ENCODE data around the gene PLXND1.

Gene PLXND1

GRCh38 chr3:129598000-129598381 lies 8.5 kb downstream of the PLXND1 start:
- Mint-ChIP-seq H3K36me3 (ENCODE audit: insufficient read depth) (peaks cover 9% of the 10 kb centered on the region), H3K9me3 (no peaks in the 10 kb centered on the region), H3K4me1 (ENCODE audit: low read depth in 2 of 2) (peaks cover 67 to 76% of the 10 kb centered on the region in 2 donors), H3K4me3 (peak overlapping the region in 1 of 2 donors; percentile 62), H3K27ac (no peak overlapping the region), H3K27me3 (no peaks in the 10 kb centered on the region)
- DNase-seq = no peak
- no peak for ATAC-seq (replicated peaks)

- no peaks in the 10 kb centered on the region for H3K9me3 Mint-ChIP-seq
Measured at GRCh38 chr3:129597087-129597999, 9.1 kb downstream of the PLXND1 start.

GRCh38 chr3:129596194-129597086 lies 10.0 kb downstream of the PLXND1 start:
- peak overlapping the region in 1 of 2 donors; percentile 62 for H3K4me3 Mint-ChIP-seq
- H3K27me3 Mint-ChIP-seq = no peaks in the 10 kb centered on the region
- H3K27ac Mint-ChIP-seq = peak overlapping the region in 1 of 2 donors; percentile 76
- DNase-seq (no peak), ATAC-seq (replicated peaks) (peak; percentile 40)
- H3K4me1 Mint-ChIP-seq (ENCODE audit: low read depth in 2 of 2) = peaks cover 66 to 73% of the 10 kb centered on the region in 2 donors
- no peaks in the 10 kb centered on the region for H3K9me3 Mint-ChIP-seq
- peaks cover 15% of the 10 kb centered on the region for H3K36me3 Mint-ChIP-seq (ENCODE audit: insufficient read depth)

More at GRCh38 chr3:129597087-129597999, 9.1 kb downstream of the PLXND1 start:
- peak overlapping the region in 1 of 2 donors; percentile 62 for H3K4me3 Mint-ChIP-seq
- peaks cover 9% of the 10 kb centered on the region for H3K36me3 Mint-ChIP-seq (ENCODE audit: insufficient read depth)
- H3K4me1 Mint-ChIP-seq (ENCODE audit: low read depth in 2 of 2) = peaks cover 65 to 72% of the 10 kb centered on the region in 2 donors
- peak overlapping the region in 1 of 2 donors; percentile 12 for H3K27ac Mint-ChIP-seq
- ATAC-seq (replicated peaks) (no peak), DNase-seq (no peak)
- no peaks in the 10 kb centered on the region for H3K27me3 Mint-ChIP-seq

GRCh38 chr3:129595544-129596193 lies 10.8 kb downstream of the PLXND1 start:
- Mint-ChIP-seq H3K9me3 (no peaks in the 10 kb centered on the region), H3K27me3 (no peaks in the 10 kb centered on the region), H3K4me1 (ENCODE audit: low read depth in 2 of 2) (peaks cover 62 to 71% of the 10 kb centered on the region in 2 donors), H3K27ac (peak overlapping the region in 1 of 2 donors; percentile 78), H3K4me3 (peak overlapping the region in 1 of 2 donors; percentile 80), H3K36me3 (ENCODE audit: insufficient read depth) (peaks cover 19% of the 10 kb centered on the region)
- DNase-seq (no peak), ATAC-seq (replicated peaks) (no peak)

GRCh38 chr3:129594907-129595390 lies 11.5 kb downstream of the PLXND1 start:
- Mint-ChIP-seq H3K4me1 (ENCODE audit: low read depth in 2 of 2) (peaks cover 55 to 73% of the 10 kb centered on the region in 2 donors), H3K9me3 (no peaks in the 10 kb centered on the region), H3K27me3 (no peaks in the 10 kb centered on the region), H3K36me3 (ENCODE audit: insufficient read depth) (peaks cover 19% of the 10 kb centered on the region), H3K4me3 (peak overlapping the region; percentile 80 to 82), H3K27ac (peak overlapping the region in 1 of 2 donors; percentile 78)
- ATAC-seq (replicated peaks) (no peak), DNase-seq (no peak)

DNA sequence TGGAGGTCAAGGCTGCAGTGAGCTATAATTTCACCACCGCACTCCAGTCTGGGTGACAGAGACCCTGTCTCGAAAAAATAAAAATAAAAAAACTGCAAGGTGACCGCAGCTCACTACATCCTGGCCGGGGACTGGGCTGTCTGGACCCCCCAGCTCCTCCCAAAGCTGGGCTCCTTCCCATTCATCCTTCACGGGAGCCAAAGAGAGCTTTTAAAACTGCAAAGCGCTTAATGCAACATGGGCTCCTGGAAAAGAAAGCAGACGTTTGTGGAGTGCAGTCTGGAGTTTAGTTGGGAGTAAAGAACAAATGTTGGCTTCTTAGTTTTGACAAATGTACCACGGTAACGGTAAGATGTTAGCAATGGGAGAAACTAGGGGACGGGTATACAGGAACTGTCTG lies 12.1 kb downstream of the PLXND1 start:
- peaks cover 19% of the 10 kb centered on the region for H3K36me3 Mint-ChIP-seq (ENCODE audit: insufficient read depth)
- DNase-seq = no peak
- no peaks in the 10 kb centered on the region for H3K27me3 Mint-ChIP-seq
- peak overlapping the region; percentile 80 to 82 for H3K4me3 Mint-ChIP-seq
- H3K27ac Mint-ChIP-seq = peak overlapping the region; percentile 86 to 93
- ATAC-seq (replicated peaks) = no peak
- H3K9me3 Mint-ChIP-seq = no peaks in the 10 kb centered on the region
- H3K4me1 Mint-ChIP-seq (ENCODE audit: low read depth in 2 of 2) = peaks cover 52 to 68% of the 10 kb centered on the region in 2 donors

GRCh38 chr3:129593595-129594339 lies 12.7 kb downstream of the PLXND1 start:
- peaks cover 50 to 63% of the 10 kb centered on the region in 2 donors for H3K4me1 Mint-ChIP-seq (ENCODE audit: low read depth in 2 of 2)

DNA sequence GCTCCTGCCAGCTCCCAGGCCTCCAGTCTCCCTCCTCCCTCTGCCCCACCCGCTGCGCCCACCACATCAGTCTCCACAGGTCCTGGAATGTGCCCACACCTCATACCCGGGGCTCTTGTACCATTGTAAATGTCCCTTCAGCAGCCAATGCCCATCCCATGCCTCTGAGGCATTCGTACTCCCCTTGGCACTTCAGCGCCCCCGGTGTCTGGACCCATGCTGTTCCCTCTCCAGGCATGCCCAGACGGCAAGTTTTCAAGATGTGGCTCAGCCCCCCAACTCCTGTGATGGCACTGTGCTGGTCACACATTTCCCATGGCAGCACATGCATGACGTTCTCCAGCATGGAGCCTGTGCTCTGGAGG lies 13.3 kb downstream of the PLXND1 start:
- DNase-seq (no peak), ATAC-seq (replicated peaks) (no peak)
- Mint-ChIP-seq H3K36me3 (ENCODE audit: insufficient read depth) (peaks cover 19% of the 10 kb centered on the region), H3K27ac (peak overlapping the region; percentile 86 to 93), H3K27me3 (no peaks in the 10 kb centered on the region), H3K9me3 (no peaks in the 10 kb centered on the region), H3K4me1 (ENCODE audit: low read depth in 2 of 2) (peaks cover 45 to 57% of the 10 kb centered on the region in 2 donors), H3K4me3 (peak overlapping the region; percentile 80 to 82)

More at GRCh38 chr3:129593595-129594339, 12.7 kb downstream of the PLXND1 start:
- Mint-ChIP-seq H3K4me3 (peak overlapping the region; percentile 80 to 82), H3K9me3 (no peaks in the 10 kb centered on the region), H3K27me3 (no peaks in the 10 kb centered on the region), H3K27ac (peak overlapping the region; percentile 86 to 93), H3K36me3 (ENCODE audit: insufficient read depth) (peaks cover 19% of the 10 kb centered on the region)
- DNase-seq = peak; percentile 65 to 68 (median 68)
- ATAC-seq (replicated peaks) = peak; percentile 85

DNA sequence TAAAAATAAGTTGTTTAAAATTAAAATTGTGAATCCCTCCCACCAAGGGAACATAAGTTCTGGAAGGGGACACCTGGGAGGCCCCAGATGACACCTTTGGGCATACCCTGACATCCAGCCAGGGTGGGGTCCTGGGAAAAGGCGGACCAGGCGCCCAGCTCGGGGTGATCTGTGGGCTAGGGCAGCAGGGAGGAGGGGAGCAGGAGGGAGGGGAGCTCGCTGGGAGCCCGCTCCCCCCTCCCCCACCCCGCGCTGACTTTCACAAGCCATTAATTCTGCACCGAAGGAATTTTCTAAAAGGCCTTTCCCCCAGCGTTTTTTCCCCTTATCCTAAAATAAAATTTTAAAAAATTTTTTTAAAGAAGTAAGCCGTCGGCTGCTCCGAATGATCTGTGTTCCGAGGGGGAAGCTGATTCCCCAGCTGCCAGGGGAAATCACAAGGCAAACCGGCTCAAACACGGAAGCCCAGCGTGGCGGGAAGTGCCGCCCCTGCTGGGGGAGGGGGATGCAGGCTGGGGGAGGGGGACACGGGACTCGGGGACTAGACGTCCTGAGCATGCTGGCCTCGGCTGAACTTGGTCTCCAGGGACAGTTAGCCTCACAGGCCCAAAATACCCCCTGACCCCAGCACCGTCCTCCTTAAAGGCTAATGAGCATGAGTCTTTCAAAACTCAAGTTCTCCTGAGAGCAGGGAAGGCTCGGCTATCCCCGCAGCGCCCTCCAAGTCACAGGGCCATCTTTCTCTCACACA lies 13.9 kb downstream of the PLXND1 start:
- H3K4me3 Mint-ChIP-seq = peak overlapping the region; percentile 80 to 82
- no peaks in the 10 kb centered on the region for H3K27me3 Mint-ChIP-seq
- H3K4me1 Mint-ChIP-seq (ENCODE audit: low read depth in 2 of 2) = peaks cover 41 to 59% of the 10 kb centered on the region in 2 donors
- no peaks in the 10 kb centered on the region for H3K9me3 Mint-ChIP-seq
- H3K36me3 Mint-ChIP-seq (ENCODE audit: insufficient read depth) = peaks cover 19% of the 10 kb centered on the region
- ATAC-seq (replicated peaks) (no peak), DNase-seq (no peak)
- peak overlapping the region in 1 of 2 donors; percentile 86 for H3K27ac Mint-ChIP-seq

GRCh38 chr3:129591932-129592331 lies 14.5 kb downstream of the PLXND1 start:
- peaks cover 39 to 60% of the 10 kb centered on the region in 2 donors for H3K4me1 Mint-ChIP-seq (ENCODE audit: low read depth in 2 of 2)
- H3K9me3 Mint-ChIP-seq = no peaks in the 10 kb centered on the region
- H3K27ac Mint-ChIP-seq = peak overlapping the region in 1 of 2 donors; percentile 44
- no peaks in the 10 kb centered on the region for H3K27me3 Mint-ChIP-seq
- ATAC-seq (replicated peaks) (no peak), DNase-seq (no peak)
- H3K36me3 Mint-ChIP-seq (ENCODE audit: insufficient read depth) = peaks cover 19% of the 10 kb centered on the region
- H3K4me3 Mint-ChIP-seq = no peak overlapping the region

GRCh38 chr3:129590215-129590614 lies 16.3 kb downstream of the PLXND1 start:
- Mint-ChIP-seq H3K9me3 (no peaks in the 10 kb centered on the region), H3K27ac (peak overlapping the region in 1 of 2 donors; percentile 35), H3K4me1 (ENCODE audit: low read depth in 2 of 2) (peaks cover 32 to 51% of the 10 kb centered on the region in 2 donors), H3K36me3 (ENCODE audit: insufficient read depth) (peaks cover 24% of the 10 kb centered on the region), H3K27me3 (no peaks in the 10 kb centered on the region), H3K4me3 (no peak overlapping the region)
- ATAC-seq (replicated peaks) (no peak), DNase-seq (no peak)
